ENCODE data around the gene PIMREG. TPM values are rescaled to one million over a fixed set of nuclear protein-coding genes. Genes with fewer than 3 reads are reported as not detected.

PIMREG gene
- total RNA-seq, 1 donor from 2014 or later: 6.3 TPM

DNA sequence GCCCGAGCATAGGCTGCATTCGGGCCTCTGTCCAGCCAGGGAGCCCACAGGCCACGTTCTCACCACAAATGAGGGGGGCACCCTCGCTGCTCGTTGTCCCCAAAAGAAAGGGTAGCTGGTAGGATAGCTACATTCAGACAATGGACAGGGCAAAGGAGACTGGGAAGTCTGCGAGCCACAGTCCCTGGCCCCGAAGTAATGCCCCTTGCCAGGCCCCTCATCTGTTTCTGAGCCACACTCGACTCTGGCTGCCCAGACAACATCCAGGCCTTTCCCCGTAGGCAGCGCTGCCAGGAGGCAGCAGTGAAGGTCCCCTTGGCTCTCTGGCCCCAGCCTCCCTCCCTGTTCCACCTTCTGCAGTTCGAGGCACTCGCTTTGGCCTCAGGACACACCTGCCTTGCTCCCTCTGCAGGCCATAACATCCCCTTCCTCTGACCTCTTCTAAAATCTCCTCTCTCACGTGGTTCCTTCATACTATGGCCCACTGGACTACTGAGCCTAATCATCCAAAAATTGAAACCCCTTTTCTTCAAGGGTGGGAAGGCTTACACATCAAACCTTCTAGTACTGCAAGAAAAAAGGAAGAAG lies 21.5 kb upstream of the PIMREG start:
- Histone ChIP-seq H3K9ac (ENCODE audit: low read depth in 1 of 3, low read length in 3 of 3) (no peak overlapping the region), H3K27me3 (ENCODE audit: control insufficient read depth in 3 of 3, insufficient read depth in 3 of 3, low read length in 3 of 3) (peaks cover 6 to 24% (median 8%) of the 10 kb centered on the region in 3 donors), H3K9me3 (ENCODE audit: control insufficient read depth in 3 of 3, low read length in 3 of 3) (no peaks in the 10 kb centered on the region), H3K36me3 (ENCODE audit: control insufficient read depth in 3 of 3, insufficient read depth in 3 of 3, low read length in 3 of 3) (no peaks in the 10 kb centered on the region), H3K27ac (ENCODE audit: low read depth, low read length) (no peak overlapping the region), H3K4me3 (ENCODE audit: low read length in 3 of 3) (no peak overlapping the region), H3K4me1 (ENCODE audit: control insufficient read depth in 3 of 3, insufficient read depth in 3 of 3, low read length in 3 of 3) (no peaks in the 10 kb centered on the region)

GRCh38 chr17:6423931-6424330 lies 20.3 kb upstream of the PIMREG start:
- no peaks in the 10 kb centered on the region for H3K9me3 ChIP-seq (ENCODE audit: control insufficient read depth in 3 of 3, low read length in 3 of 3)
- peaks cover 6 to 27% (median 8%) of the 10 kb centered on the region in 3 donors for H3K27me3 ChIP-seq (ENCODE audit: control insufficient read depth in 3 of 3, insufficient read depth in 3 of 3, low read length in 3 of 3)
- no peaks in the 10 kb centered on the region for H3K36me3 ChIP-seq (ENCODE audit: control insufficient read depth in 3 of 3, insufficient read depth in 3 of 3, low read length in 3 of 3)
- H3K27ac ChIP-seq (ENCODE audit: low read depth, low read length): no peak overlapping the region
- no peaks in the 10 kb centered on the region for H3K4me1 ChIP-seq (ENCODE audit: control insufficient read depth in 3 of 3, insufficient read depth in 3 of 3, low read length in 3 of 3)
- no peak overlapping the region for H3K9ac ChIP-seq (ENCODE audit: low read depth in 1 of 3, low read length in 3 of 3)
- H3K4me3 ChIP-seq (ENCODE audit: low read length in 3 of 3): no peak overlapping the region

DNA sequence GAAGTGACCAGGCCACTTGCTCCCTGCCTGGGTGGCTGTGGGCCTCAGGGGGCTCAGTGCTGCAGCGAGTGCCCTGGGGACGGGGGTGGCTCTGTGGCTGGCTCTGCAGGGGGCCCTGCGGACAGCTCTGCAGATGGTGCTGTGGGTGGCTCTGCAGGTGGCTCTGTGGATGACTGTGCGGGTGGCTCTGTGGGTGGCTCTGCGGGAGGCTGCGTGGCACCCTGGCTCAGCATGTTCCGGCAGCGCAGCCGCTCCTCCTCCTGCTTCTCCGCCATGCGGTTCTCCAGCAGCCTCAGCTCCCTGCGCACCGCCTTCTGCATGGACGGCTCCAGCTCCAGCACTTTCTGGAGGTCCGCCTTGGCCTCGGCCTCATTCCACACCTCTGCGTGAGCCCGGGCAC lies 18.8 kb upstream of the PIMREG start:
- Histone ChIP-seq H3K4me3 (ENCODE audit: low read length in 3 of 3) (no peak overlapping the region), H3K27me3 (ENCODE audit: control insufficient read depth in 3 of 3, insufficient read depth in 3 of 3, low read length in 3 of 3) (peaks cover under 1 to 25% (median 3%) of the 10 kb centered on the region in 3 donors), H3K27ac (ENCODE audit: low read depth, low read length) (no peak overlapping the region), H3K36me3 (ENCODE audit: control insufficient read depth in 3 of 3, insufficient read depth in 3 of 3, low read length in 3 of 3) (no peaks in the 10 kb centered on the region), H3K4me1 (ENCODE audit: control insufficient read depth in 3 of 3, insufficient read depth in 3 of 3, low read length in 3 of 3) (no peaks in the 10 kb centered on the region), H3K9ac (ENCODE audit: low read depth in 1 of 3, low read length in 3 of 3) (no peak overlapping the region), H3K9me3 (ENCODE audit: control insufficient read depth in 3 of 3, low read length in 3 of 3) (no peaks in the 10 kb centered on the region)

DNA sequence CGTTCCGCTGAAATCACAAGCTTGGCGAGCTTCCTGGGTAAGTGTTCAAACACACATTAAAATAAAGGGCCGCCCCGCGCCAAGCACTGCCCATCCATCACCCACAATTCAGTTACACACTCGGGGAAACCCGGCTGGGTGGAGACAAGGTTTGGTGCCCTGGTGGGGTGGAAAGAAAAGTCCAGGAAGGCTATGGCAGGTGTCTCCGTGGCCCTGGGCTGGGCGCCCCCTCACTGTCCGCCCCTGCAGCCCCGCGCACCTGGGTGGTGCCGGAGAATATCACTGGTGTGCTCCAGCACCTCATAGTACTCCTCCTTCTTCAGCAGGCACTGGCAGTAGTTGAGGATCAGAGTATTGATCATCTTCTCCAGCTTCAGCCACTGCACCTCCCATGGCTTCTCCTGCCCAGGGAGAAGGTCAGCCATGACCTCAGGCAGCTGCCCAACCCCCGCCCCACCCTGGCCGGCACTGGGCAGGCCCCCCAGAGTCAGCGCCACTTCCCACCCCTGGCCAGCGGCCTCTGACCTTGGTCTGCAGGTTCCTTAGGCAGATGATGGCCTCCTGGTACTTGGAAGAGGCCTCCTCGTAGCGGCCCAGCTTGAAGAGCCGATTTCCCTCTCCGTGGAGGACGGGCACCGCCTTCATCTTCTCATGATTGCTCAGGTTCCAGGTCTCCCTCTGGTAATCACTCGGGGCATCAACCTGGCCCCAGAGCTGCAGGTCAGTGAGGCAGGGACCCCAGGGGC lies 17.7 kb upstream of the PIMREG start:
- H3K36me3 ChIP-seq (ENCODE audit: control insufficient read depth in 3 of 3, insufficient read depth in 3 of 3, low read length in 3 of 3): no peaks in the 10 kb centered on the region
- H3K27me3 ChIP-seq (ENCODE audit: control insufficient read depth in 3 of 3, insufficient read depth in 3 of 3, low read length in 3 of 3): peaks cover 0 to 24% (median 2%) of the 10 kb centered on the region in 3 donors
- H3K9ac ChIP-seq (ENCODE audit: low read depth in 1 of 3, low read length in 3 of 3): no peak overlapping the region
- H3K4me3 ChIP-seq (ENCODE audit: low read length in 3 of 3): no peak overlapping the region
- H3K4me1 ChIP-seq (ENCODE audit: control insufficient read depth in 3 of 3, insufficient read depth in 3 of 3, low read length in 3 of 3): no peaks in the 10 kb centered on the region
- no peak overlapping the region for H3K27ac ChIP-seq (ENCODE audit: low read depth, low read length)
- H3K9me3 ChIP-seq (ENCODE audit: control insufficient read depth in 3 of 3, low read length in 3 of 3): no peaks in the 10 kb centered on the region

GRCh38 chr17:6427279-6427781 lies 16.9 kb upstream of the PIMREG start:
- H3K36me3 ChIP-seq (ENCODE audit: control insufficient read depth in 3 of 3, insufficient read depth in 3 of 3, low read length in 3 of 3): no peaks in the 10 kb centered on the region
- peaks cover 0 to 22% (median 2%) of the 10 kb centered on the region in 3 donors for H3K27me3 ChIP-seq (ENCODE audit: control insufficient read depth in 3 of 3, insufficient read depth in 3 of 3, low read length in 3 of 3)
- no peak overlapping the region for H3K27ac ChIP-seq (ENCODE audit: low read depth, low read length)
- no peak overlapping the region for H3K4me3 ChIP-seq (ENCODE audit: low read length in 3 of 3)
- no peaks in the 10 kb centered on the region for H3K4me1 ChIP-seq (ENCODE audit: control insufficient read depth in 3 of 3, insufficient read depth in 3 of 3, low read length in 3 of 3)
- H3K9ac ChIP-seq (ENCODE audit: low read depth in 1 of 3, low read length in 3 of 3): no peak overlapping the region
- no peaks in the 10 kb centered on the region for H3K9me3 ChIP-seq (ENCODE audit: control insufficient read depth in 3 of 3, low read length in 3 of 3)

- no peaks in the 10 kb centered on the region for H3K36me3 ChIP-seq (ENCODE audit: control insufficient read depth in 3 of 3, insufficient read depth in 3 of 3, low read length in 3 of 3)
- H3K4me1 ChIP-seq (ENCODE audit: control insufficient read depth in 3 of 3, insufficient read depth in 3 of 3, low read length in 3 of 3): no peaks in the 10 kb centered on the region
- H3K27ac ChIP-seq (ENCODE audit: low read depth, low read length): no peak overlapping the region
- no peaks in the 10 kb centered on the region for H3K9me3 ChIP-seq (ENCODE audit: control insufficient read depth in 3 of 3, low read length in 3 of 3)
- H3K4me3 ChIP-seq (ENCODE audit: low read length in 3 of 3): no peak overlapping the region
- peaks cover 0 to 19% (median 2%) of the 10 kb centered on the region in 3 donors for H3K27me3 ChIP-seq (ENCODE audit: control insufficient read depth in 3 of 3, insufficient read depth in 3 of 3, low read length in 3 of 3)
- H3K9ac ChIP-seq (ENCODE audit: low read depth in 1 of 3, low read length in 3 of 3): no peak overlapping the region
Measured at GRCh38 chr17:6428207-6428965, 15.9 kb upstream of the PIMREG start.

DNA sequence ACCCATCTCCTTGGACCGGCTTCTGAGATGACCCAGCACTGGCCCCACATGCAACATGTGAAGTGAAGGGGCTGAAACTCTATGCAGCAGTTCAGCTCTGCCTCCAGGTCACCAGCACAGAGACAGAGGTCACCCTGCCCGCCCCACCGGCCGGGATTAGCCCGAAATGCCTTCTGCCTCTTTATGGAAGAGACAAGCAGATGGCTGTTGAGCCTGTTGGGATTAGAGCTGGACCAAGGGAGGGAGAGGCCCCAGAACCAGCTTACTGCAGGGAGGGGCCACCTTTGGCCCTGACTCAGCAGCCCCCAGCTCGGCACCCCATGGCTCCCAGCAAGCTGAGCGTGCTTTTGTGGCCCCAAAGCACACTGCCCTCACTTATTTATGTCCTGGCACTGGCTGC lies 15.0 kb upstream of the PIMREG start:
- no peak overlapping the region for H3K9ac ChIP-seq (ENCODE audit: low read depth in 1 of 3, low read length in 3 of 3)
- peaks cover 0 to 10% (median 2%) of the 10 kb centered on the region in 3 donors for H3K27me3 ChIP-seq (ENCODE audit: control insufficient read depth in 3 of 3, insufficient read depth in 3 of 3, low read length in 3 of 3)
- no peaks in the 10 kb centered on the region for H3K4me1 ChIP-seq (ENCODE audit: control insufficient read depth in 3 of 3, insufficient read depth in 3 of 3, low read length in 3 of 3)
- no peak overlapping the region for H3K27ac ChIP-seq (ENCODE audit: low read depth, low read length)
- no peaks in the 10 kb centered on the region for H3K36me3 ChIP-seq (ENCODE audit: control insufficient read depth in 3 of 3, insufficient read depth in 3 of 3, low read length in 3 of 3)
- H3K9me3 ChIP-seq (ENCODE audit: control insufficient read depth in 3 of 3, low read length in 3 of 3): no peaks in the 10 kb centered on the region
- H3K4me3 ChIP-seq (ENCODE audit: low read length in 3 of 3): no peak overlapping the region

DNA sequence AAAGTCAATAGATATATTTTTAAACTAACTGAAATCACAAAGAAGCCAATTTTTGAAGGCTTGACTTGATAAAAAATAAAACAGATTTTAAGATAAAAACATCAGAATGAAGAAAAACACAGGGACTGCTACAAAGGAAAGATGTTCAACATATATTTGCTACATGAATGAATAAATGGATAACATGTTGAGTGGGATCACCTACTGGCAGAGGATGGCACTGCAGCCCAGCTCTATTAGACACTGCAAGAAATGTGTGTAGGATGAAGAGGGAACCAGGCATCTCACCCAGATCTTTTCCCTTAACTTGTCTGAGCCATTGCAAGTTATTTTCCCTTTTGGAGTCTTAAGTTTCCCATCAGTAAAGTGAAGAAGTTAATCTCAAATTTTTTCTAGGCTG lies 13.5 kb upstream of the PIMREG start:
- Histone ChIP-seq H3K9me3 (ENCODE audit: control insufficient read depth in 3 of 3, low read length in 3 of 3) (no peaks in the 10 kb centered on the region), H3K27ac (ENCODE audit: low read depth, low read length) (no peak overlapping the region), H3K4me3 (ENCODE audit: low read length in 3 of 3) (no peak overlapping the region), H3K36me3 (ENCODE audit: control insufficient read depth in 3 of 3, insufficient read depth in 3 of 3, low read length in 3 of 3) (no peaks in the 10 kb centered on the region), H3K27me3 (ENCODE audit: control insufficient read depth in 3 of 3, insufficient read depth in 3 of 3, low read length in 3 of 3) (peaks cover 0 to 14% (median 2%) of the 10 kb centered on the region in 3 donors), H3K9ac (ENCODE audit: low read depth in 1 of 3, low read length in 3 of 3) (no peak overlapping the region), H3K4me1 (ENCODE audit: control insufficient read depth in 3 of 3, insufficient read depth in 3 of 3, low read length in 3 of 3) (no peaks in the 10 kb centered on the region)

DNA sequence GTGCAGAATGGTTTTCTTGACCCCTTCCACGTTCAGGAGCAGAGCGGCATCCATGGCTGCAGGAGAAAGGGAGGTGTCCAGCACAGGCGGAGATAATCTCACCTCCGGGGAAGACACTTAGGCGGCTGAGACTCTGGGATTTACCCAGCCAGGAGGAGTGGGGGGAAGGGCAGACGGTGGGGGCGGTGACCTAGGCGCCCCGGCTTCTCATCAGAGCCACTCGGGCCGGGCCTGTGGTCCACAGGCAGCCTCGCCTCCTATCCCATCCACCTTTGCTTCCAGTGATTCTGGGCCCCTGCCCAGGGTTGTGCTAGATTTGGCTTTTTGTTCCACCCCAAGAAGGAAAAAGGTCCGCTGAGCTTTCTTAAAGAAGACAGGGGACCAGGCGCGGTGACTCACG lies 9.2 kb upstream of the PIMREG start, which contains the start of gene AIPL1:
TSS of gene AIPL1 (minus strand) at position 71 of the 400 bp plus-strand sequence. CDS start at position 54, 17 bp downstream.
- no peak within 1 kb of the TSS for H3K27ac ChIP-seq (ENCODE audit: low read depth, low read length)
- no peaks in the 10 kb centered on the region for H3K4me1 ChIP-seq (ENCODE audit: control insufficient read depth in 3 of 3, insufficient read depth in 3 of 3, low read length in 3 of 3)
- no peak within 1 kb of the TSS for H3K4me3 ChIP-seq (ENCODE audit: low read length in 3 of 3)
- H3K27me3 ChIP-seq (ENCODE audit: control insufficient read depth in 3 of 3, insufficient read depth in 3 of 3, low read length in 3 of 3): peaks cover 5 to 19% (median 16%) of the 10 kb centered on the region in 3 donors
- H3K9ac ChIP-seq (ENCODE audit: low read depth in 1 of 3, low read length in 3 of 3): no peak within 1 kb of the TSS
- no peaks in the 10 kb centered on the region for H3K9me3 ChIP-seq (ENCODE audit: control insufficient read depth in 3 of 3, low read length in 3 of 3)
- H3K36me3 ChIP-seq (ENCODE audit: control insufficient read depth in 3 of 3, insufficient read depth in 3 of 3, low read length in 3 of 3): no peaks in the 10 kb centered on the region
